Astrocyte (in vitro differentiated cells and primary cell): ENCODE data around the gene EYA2.

Experiments
- CTCF ChIP-seq: IDR thresholded peaks from 2 replicates; pipeline ENCODE4 v1.5.1; 2011; ENCODE audit warnings: low read depth, mild to moderate bottlenecking, inconsistent platforms, low read length, moderate library complexity; ENCODE audit not compliant: insufficient read depth
- EZH2 ChIP-seq: IDR thresholded peaks from 2 replicates; pipeline ENCODE4 v1.6.1; 2012; ENCODE audit warnings: mild to moderate bottlenecking, low read length, inconsistent platforms; ENCODE audit not compliant: insufficient read depth

GRCh38 chr20:47016068-47016664 is 121.5 kb downstream of the EYA2 start:
- no peak for TF ChIP-seq CTCF
- no peak for TF ChIP-seq EZH2
